Measurements from ENCODE around the gene MPV17. TPM values are rescaled to one million over a fixed set of nuclear protein-coding genes. Genes with fewer than 3 reads are reported as not detected.
A peak's percentile ranks its signal among the peaks of the same experiment; 100 is the strongest.
"Not testable (repeated sequence)": the region's sequence is repeated elsewhere in the genome, so short reads cannot be mapped to it uniquely, and the experiment has no call there.

Gene MPV17
- total RNA-seq, 1 experiment from 2014 or later = 88.0 TPM

- no peak overlapping the region for H3K27ac ChIP-seq
- DNase-seq (ENCODE audit: low read depth in 1 of 2, low spot score in 2 of 2) = no peak
- no peak overlapping the region for H3K4me3 ChIP-seq
- H3K9me3 ChIP-seq (replicated peaks) = no peaks in the 10 kb centered on the region
- no peaks in the 10 kb centered on the region for H3K27me3 ChIP-seq (replicated peaks)
- no peaks in the 10 kb centered on the region for H3K4me1 ChIP-seq (replicated peaks)
- H3K36me3 ChIP-seq = peaks cover 22% of the 10 kb centered on the region
These were observed 8.8 kb downstream of the MPV17 start for GRCh38 chr2:27313882-27314645.

- DNase-seq (ENCODE audit: low read depth in 1 of 2, low spot score in 2 of 2) = no peak
- peaks cover 27% of the 10 kb centered on the region for H3K36me3 ChIP-seq
- no peaks in the 10 kb centered on the region for H3K9me3 ChIP-seq (replicated peaks)
- H3K27ac ChIP-seq = no peak overlapping the region
- no peaks in the 10 kb centered on the region for H3K4me1 ChIP-seq (replicated peaks)
- H3K4me3 ChIP-seq = no peak overlapping the region
- H3K27me3 ChIP-seq (replicated peaks) = peaks cover 2% of the 10 kb centered on the region; the same call in 1 of the 2 replicates
These were observed 10.7 kb downstream of the MPV17 start for GRCh38 chr2:27312152-27312551.

DNA sequence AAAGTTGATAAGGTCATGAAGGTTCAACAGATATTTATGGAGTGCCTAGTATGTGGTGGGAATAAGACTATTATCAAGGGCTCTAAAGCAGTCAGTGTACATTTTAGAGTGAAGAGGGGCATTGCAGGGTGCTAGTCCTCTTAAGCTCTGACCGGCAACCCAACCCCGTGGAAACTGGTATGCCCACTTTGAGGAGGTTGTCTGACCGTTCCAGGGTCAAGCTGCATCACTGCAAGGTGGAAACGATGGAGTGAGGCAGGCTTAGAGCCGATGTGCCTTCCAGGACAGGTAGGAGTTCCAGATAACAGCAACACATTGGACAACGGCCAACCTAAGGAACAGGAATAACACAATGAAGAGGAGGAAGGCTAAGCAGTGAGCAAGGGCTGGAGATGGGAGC, 13.2 kb downstream of the MPV17 start:
- no peak overlapping the region for H3K4me3 ChIP-seq
- no peaks in the 10 kb centered on the region for H3K4me1 ChIP-seq (replicated peaks)
- H3K36me3 ChIP-seq = peaks cover 21% of the 10 kb centered on the region
- no peak for DNase-seq (ENCODE audit: low read depth in 1 of 2, low spot score in 2 of 2)
- H3K9me3 ChIP-seq (replicated peaks) = no peaks in the 10 kb centered on the region
- H3K27me3 ChIP-seq (replicated peaks) = peaks cover 8% of the 10 kb centered on the region
- H3K27ac ChIP-seq = no peak overlapping the region

GRCh38 chr2:27308359-27308881, 14.5 kb downstream of the MPV17 start, which contains the start of gene UCN:
Gene UCN (minus strand): TSS chr2:27308445. CDS start chr2:27307895, 550 bp downstream.
- H3K4me1 ChIP-seq (replicated peaks) = no peaks in the 10 kb centered on the region
- peaks cover 8% of the 10 kb centered on the region for H3K27me3 ChIP-seq (replicated peaks)
- no peak within 1 kb of the TSS for H3K27ac ChIP-seq
- no peak within 1 kb of the TSS for H3K4me3 ChIP-seq
- no peak for DNase-seq (ENCODE audit: low read depth in 1 of 2, low spot score in 2 of 2)
- H3K9me3 ChIP-seq (replicated peaks) = no peaks in the 10 kb centered on the region
- H3K36me3 ChIP-seq = peaks cover 21% of the 10 kb centered on the region

DNA sequence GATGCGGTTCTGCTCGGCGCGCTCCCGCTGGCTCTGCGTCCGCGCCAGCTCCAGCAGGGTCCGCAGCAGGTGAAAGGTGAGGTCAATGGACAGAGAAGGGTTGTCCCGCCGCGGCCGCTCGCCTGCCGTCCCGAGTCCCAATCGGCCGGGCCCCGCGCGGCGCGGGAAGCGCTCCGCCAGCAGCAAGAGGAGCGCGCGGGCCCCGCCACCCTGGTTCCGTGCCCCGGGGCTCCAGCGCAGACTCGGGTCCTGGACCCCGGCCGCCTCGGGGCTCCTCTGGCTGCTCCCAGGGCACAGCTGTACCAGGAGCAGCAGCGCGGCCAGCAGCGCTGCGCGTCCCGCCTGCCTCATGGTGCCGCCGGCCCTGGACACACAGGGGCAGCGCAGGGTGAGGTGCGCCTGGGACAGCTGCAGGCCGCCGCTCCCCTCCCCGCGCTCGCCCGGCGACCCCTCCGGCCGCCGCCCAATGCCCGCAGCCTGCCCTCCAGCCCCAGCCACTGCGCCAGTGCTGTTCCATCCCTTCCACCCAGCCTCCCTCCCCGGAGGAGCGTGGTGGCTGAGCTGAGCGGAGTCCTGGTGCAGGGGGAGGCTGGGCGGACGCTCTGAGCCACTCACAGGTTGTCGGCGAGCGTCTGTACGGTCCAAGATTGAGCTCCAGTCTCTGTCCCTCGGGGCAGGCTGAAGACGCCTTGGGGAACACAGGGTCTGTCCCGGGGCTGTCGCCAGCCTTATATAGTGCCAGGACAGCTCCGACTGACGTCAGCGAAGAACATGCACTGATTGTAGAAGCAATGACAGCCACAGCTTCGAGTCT, 15.1 kb downstream of the MPV17 start:
- Histone ChIP-seq H3K27me3 (replicated peaks) (peaks cover 8% of the 10 kb centered on the region), H3K9me3 (replicated peaks) (no peaks in the 10 kb centered on the region)
- DNase-seq (ENCODE audit: low read depth in 1 of 2, low spot score in 2 of 2) = no peak

GRCh38 chr2:27307287-27307544, 15.7 kb downstream of the MPV17 start:
- no peak overlapping the region for H3K27ac ChIP-seq
- no peak for DNase-seq (ENCODE audit: low read depth in 1 of 2, low spot score in 2 of 2)

More for the DNA sequence above, 15.1 kb downstream of the MPV17 start:
- Histone ChIP-seq H3K36me3 (peaks cover 21% of the 10 kb centered on the region), H3K4me1 (replicated peaks) (no peaks in the 10 kb centered on the region), H3K4me3 (no peak overlapping the region), H3K27ac (no peak overlapping the region)

GRCh38 chr2:27306573-27307286, 16.2 kb downstream of the MPV17 start:
- no peak for DNase-seq (ENCODE audit: low read depth in 1 of 2, low spot score in 2 of 2)
- Histone ChIP-seq H3K36me3 (peaks cover 17% of the 10 kb centered on the region), H3K4me3 (no peak overlapping the region), H3K27me3 (replicated peaks) (peaks cover 8% of the 10 kb centered on the region), H3K27ac (no peak overlapping the region), H3K9me3 (replicated peaks) (no peaks in the 10 kb centered on the region), H3K4me1 (replicated peaks) (no peaks in the 10 kb centered on the region)

More at GRCh38 chr2:27307287-27307544, 15.7 kb downstream of the MPV17 start:
- Histone ChIP-seq H3K4me3 (no peak overlapping the region), H3K4me1 (replicated peaks) (no peaks in the 10 kb centered on the region), H3K36me3 (peaks cover 21% of the 10 kb centered on the region), H3K9me3 (replicated peaks) (no peaks in the 10 kb centered on the region), H3K27me3 (replicated peaks) (peaks cover 8% of the 10 kb centered on the region)

DNA sequence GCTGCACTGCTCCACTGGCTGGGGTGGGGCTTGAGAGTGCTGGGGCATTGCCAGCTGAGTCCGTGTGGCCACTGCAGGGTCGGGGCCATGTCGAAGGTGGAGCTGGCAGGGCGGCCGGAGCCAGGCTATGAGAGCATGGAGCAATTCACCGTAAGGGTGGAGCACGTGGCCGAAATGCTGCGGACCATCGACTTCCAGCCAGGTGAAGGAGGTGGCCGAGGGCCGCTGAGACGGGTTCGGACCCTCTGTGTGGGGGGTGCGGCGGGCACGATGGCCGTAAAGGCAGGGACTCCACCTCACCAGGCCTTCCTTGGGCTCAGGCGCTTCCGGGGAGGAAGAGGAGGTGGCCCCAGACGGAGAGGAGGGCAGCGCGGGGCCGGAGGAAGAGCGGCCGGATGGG, 16.8 kb downstream of the MPV17 start:
- Histone ChIP-seq H3K36me3 (peaks cover 16% of the 10 kb centered on the region), H3K27me3 (replicated peaks) (peaks cover 8% of the 10 kb centered on the region), H3K4me3 (no peak overlapping the region), H3K4me1 (replicated peaks) (no peaks in the 10 kb centered on the region), H3K27ac (no peak overlapping the region), H3K9me3 (replicated peaks) (no peaks in the 10 kb centered on the region)
- DNase-seq (ENCODE audit: low read depth in 1 of 2, low spot score in 2 of 2) = no peak

GRCh38 chr2:27305516-27305915, 17.4 kb downstream of the MPV17 start:
- H3K27me3 ChIP-seq (replicated peaks) = peaks cover 8% of the 10 kb centered on the region
- H3K4me3 ChIP-seq = no peak overlapping the region
- H3K4me1 ChIP-seq (replicated peaks) = no peaks in the 10 kb centered on the region
- no peak for DNase-seq (ENCODE audit: low read depth in 1 of 2, low spot score in 2 of 2)
- H3K36me3 ChIP-seq = peaks cover 16% of the 10 kb centered on the region
- no peaks in the 10 kb centered on the region for H3K9me3 ChIP-seq (replicated peaks)
- no peak overlapping the region for H3K27ac ChIP-seq

DNA sequence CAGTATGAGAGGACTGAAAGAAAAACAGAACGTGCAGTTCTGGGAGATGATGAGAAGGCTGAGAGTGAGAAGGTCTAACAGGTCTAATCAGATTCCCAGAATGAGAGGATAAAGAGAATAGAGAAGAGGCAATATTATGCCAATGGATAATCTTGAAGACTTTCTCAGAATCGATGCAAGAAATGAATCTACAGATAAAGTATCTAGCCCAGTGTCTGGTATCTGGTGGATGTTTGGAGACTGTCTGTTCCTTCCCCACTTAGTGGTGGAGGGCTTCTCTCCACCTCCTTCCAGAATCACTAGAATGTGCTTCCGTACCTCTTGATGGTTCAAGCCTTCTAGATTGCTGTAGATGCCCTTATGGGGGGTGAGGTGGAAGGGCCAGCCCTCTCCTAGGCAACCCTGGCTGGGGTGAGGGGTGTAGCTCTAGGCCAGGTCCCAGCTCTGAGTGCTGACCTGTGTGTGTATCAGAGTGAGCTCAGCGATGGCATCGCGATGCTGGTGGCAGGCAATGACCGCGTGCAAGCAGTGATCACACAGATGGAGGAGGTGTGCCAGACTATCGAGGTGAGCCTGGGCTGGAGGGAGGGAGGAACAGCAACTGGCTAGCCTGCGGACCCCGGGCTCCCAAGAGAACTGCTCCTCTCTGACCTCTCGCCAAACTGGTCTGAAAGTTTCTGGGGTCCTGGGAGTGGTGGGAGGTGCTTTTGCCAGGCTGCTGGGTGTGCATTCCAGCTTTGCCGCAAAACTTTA, 18.2 kb downstream of the MPV17 start:
- Histone ChIP-seq H3K27me3 (replicated peaks) (peaks cover 8% of the 10 kb centered on the region), H3K36me3 (peaks cover 14% of the 10 kb centered on the region), H3K4me1 (replicated peaks) (no peaks in the 10 kb centered on the region), H3K4me3 (no peak overlapping the region), H3K27ac (no peak overlapping the region), H3K9me3 (replicated peaks) (no peaks in the 10 kb centered on the region)
- no peak for DNase-seq (ENCODE audit: low read depth in 1 of 2, low spot score in 2 of 2)

GRCh38 chr2:27303093-27304025, 19.5 kb downstream of the MPV17 start:
- Histone ChIP-seq H3K4me1 (replicated peaks) (no peaks in the 10 kb centered on the region), H3K4me3 (no peak overlapping the region), H3K27ac (no peak overlapping the region), H3K9me3 (replicated peaks) (no peaks in the 10 kb centered on the region), H3K36me3 (peaks cover 4% of the 10 kb centered on the region; the same call in 1 of the 2 replicates), H3K27me3 (replicated peaks) (peaks cover 8% of the 10 kb centered on the region)
- peak; percentile 46 to 59 for DNase-seq (ENCODE audit: low read depth in 1 of 2, low spot score in 2 of 2)

DNA sequence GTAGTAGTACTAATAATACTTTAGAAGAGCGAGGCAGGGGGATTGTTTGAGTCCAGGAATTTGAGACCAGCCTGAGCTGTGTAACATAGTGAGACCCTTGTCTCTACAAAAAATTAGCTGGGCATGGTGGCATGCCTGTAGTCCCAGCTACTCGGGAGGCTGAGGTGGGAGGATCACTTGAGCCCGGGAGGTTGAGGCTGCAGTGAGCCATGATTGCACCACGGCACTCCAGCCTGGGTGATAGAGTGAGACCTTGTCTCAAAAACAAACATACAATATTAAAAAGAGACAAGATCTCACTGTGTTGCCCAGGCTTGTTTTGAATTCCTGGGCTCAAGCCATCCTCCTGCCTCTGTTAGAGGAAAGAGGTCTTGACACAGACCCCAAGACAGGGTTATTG, 22.3 kb downstream of the MPV17 start:
- not testable (repeated sequence) for H3K9me3 ChIP-seq (replicated peaks); H3K4me1 ChIP-seq (replicated peaks); DNase-seq (ENCODE audit: low read depth in 1 of 2, low spot score in 2 of 2); H3K36me3 ChIP-seq; H3K27me3 ChIP-seq (replicated peaks); H3K27ac ChIP-seq; H3K4me3 ChIP-seq

Data from SJSA1 (cell line).